Measurements from ENCODE around the gene NUAK1.

DNA sequence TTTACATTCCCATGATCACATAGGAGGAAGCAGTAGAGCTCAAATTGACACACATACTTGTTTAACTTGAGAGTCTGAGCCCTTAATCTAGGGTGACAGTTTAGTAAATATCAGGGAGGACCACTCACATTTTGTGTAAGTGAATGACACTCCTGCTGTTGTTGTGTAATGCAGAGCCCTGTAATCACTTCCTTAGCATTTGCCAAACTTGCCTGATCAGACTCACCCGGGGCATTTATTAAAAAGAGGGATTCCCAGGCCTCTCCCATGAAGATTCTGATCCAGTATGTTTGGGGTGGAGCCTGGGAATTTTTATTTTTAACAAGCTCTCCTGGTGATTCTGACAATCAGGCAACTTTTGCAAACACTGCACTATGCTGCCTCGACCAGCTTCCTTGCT lies 119.6 kb downstream of the NUAK1 start:
- no peak for TF ChIP-seq EP300 (IDR thresholded peaks at IDR 0.05)
- TF ChIP-seq, protein P1, sequence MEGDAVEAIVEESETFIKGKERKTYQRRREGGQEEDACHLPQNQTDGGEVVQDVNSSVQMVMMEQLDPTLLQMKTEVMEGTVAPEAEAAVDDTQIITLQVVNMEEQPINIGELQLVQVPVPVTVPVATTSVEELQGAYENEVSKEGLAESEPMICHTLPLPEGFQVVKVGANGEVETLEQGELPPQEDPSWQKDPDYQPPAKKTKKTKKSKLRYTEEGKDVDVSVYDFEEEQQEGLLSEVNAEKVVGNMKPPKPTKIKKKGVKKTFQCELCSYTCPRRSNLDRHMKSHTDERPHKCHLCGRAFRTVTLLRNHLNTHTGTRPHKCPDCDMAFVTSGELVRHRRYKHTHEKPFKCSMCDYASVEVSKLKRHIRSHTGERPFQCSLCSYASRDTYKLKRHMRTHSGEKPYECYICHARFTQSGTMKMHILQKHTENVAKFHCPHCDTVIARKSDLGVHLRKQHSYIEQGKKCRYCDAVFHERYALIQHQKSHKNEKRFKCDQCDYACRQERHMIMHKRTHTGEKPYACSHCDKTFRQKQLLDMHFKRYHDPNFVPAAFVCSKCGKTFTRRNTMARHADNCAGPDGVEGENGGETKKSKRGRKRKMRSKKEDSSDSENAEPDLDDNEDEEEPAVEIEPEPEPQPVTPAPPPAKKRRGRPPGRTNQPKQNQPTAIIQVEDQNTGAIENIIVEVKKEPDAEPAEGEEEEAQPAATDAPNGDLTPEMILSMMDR (IDR thresholded peaks at IDR 0.05), result no peak
- no peak for TF ChIP-seq POLR2A (IDR thresholded peaks at IDR 0.05)
- no peak for TF ChIP-seq POLR2AphosphoS5 (IDR thresholded peaks at IDR 0.05)
